Stimulated activated CD8-positive, alpha-beta memory T cell treated with anti-CD3 and anti-CD28 coated beads, Interleukin-12 subunit alpha, Interleukin-12 subunit beta, amount 100 ng/mL, for 4 hours (primary cell): ENCODE measurements around the gene STRIP2.
"Not testable (repeated sequence)": the region's sequence is repeated elsewhere in the genome, so short reads cannot be mapped to it uniquely, and the experiment has no call there.

Experiments
- DNase-seq: peaks from one replicate; pipeline ENCODE4 v3.0.0-alpha.2; 2020; ENCODE audit warnings: low read depth

The STRIP2 gene

GRCh38 chr7:129421717-129422250, 12.4 kb upstream of the STRIP2 start:
- no peak for DNase-seq

- DNase-seq: no peak
Observed at GRCh38 chr7:129422727-129423126, 11.5 kb upstream of the STRIP2 start.

- DNase-seq: no peak
Observed at GRCh38 chr7:129423700-129424410, 10.4 kb upstream of the STRIP2 start.

- DNase-seq: no peak
Observed at GRCh38 chr7:129426482-129426881, 7.8 kb upstream of the STRIP2 start.

GRCh38 chr7:129427526-129428045, 6.6 kb upstream of the STRIP2 start:
- DNase-seq: no peak

- no peak for DNase-seq
Observed at GRCh38 chr7:129431911-129432643, 2.2 kb upstream of the STRIP2 start.

- no peak for DNase-seq
Observed at GRCh38 chr7:129434675-129435318, 565 bp downstream of the STRIP2 start.

- DNase-seq: no peak
Observed at GRCh38 chr7:129435414-129435829, 1.2 kb downstream of the STRIP2 start.

GRCh38 chr7:129436335-129436923, 2.2 kb downstream of the STRIP2 start:
- DNase-seq: no peak

GRCh38 chr7:129437190-129437589, 3.0 kb downstream of the STRIP2 start:
- no peak for DNase-seq

- DNase-seq: no peak
Observed at GRCh38 chr7:129438281-129438838, 4.1 kb downstream of the STRIP2 start.

- no peak for DNase-seq
Observed at GRCh38 chr7:129438839-129439651, 4.8 kb downstream of the STRIP2 start.

- DNase-seq: no peak
Observed at GRCh38 chr7:129439963-129440625, 5.9 kb downstream of the STRIP2 start.

GRCh38 chr7:129443612-129444011, 9.4 kb downstream of the STRIP2 start:
- no peak for DNase-seq

GRCh38 chr7:129444776-129445175, 10.5 kb downstream of the STRIP2 start:
- not testable (repeated sequence) for DNase-seq

GRCh38 chr7:129446925-129447324, 12.7 kb downstream of the STRIP2 start:
- not testable (repeated sequence) for DNase-seq

GRCh38 chr7:129447445-129447844, 13.2 kb downstream of the STRIP2 start:
- not testable (repeated sequence) for DNase-seq

- DNase-seq: not testable (repeated sequence)
Observed at GRCh38 chr7:129448608-129449007, 14.4 kb downstream of the STRIP2 start.

- no peak for DNase-seq
Observed at GRCh38 chr7:129450295-129450694, 16.1 kb downstream of the STRIP2 start.

GRCh38 chr7:129452589-129453231, 18.5 kb downstream of the STRIP2 start:
- DNase-seq: no peak
